Osteocyte (in vitro differentiated cells): ENCODE data around the gene ATP6V0C. TPM values are rescaled to one million over a fixed set of nuclear protein-coding genes. Genes with fewer than 3 reads are reported as not detected.

Experiments used
- DNase-seq: peaks from one replicate; pipeline ENCODE4 v3.0.0; 2021; ENCODE audit warnings: mixed read lengths; ENCODE audit not compliant: unreplicated experiment; ENCODE audit errors: extremely low spot score
- H3K27ac Mint-ChIP-seq: one replicate; pipeline ENCODE4 v1.8.0; 2021; ENCODE audit warnings: mild to moderate bottlenecking, mixed read lengths; ENCODE audit not compliant: unreplicated experiment
- H3K27me3 Mint-ChIP-seq: one replicate; pipeline ENCODE4 v1.8.0; 2021; ENCODE audit warnings: mixed read lengths; ENCODE audit not compliant: unreplicated experiment
- H3K36me3 Mint-ChIP-seq: one replicate; pipeline ENCODE4 v1.8.0; 2021; ENCODE audit warnings: mixed read lengths; ENCODE audit not compliant: unreplicated experiment
- H3K4me1 Mint-ChIP-seq: one replicate; pipeline ENCODE4 v1.8.0; 2021; ENCODE audit warnings: mixed read lengths; ENCODE audit not compliant: unreplicated experiment
- H3K4me3 Mint-ChIP-seq: one replicate; pipeline ENCODE4 v1.8.0; 2021; ENCODE audit warnings: mild to moderate bottlenecking, moderate library complexity, mixed read lengths; ENCODE audit not compliant: unreplicated experiment
- H3K9me3 Mint-ChIP-seq: one replicate; pipeline ENCODE4 v1.8.0; 2021; ENCODE audit warnings: mixed read lengths; ENCODE audit not compliant: unreplicated experiment
- total RNA-seq: library from RNA; stranded (reverse); gene quantifications from 2 replicates; pipeline ENCODE4 v1.2.1, GENCODE V29; 2021
- TF ChIP-seq, protein P1 (sequence below): fragments of 200-600 bp; sonication (generic); IDR thresholded peaks from 2 replicates; pipeline ENCODE4 v1.5.0; 2021; ENCODE audit warnings: antibody characterized with exemption, mild to moderate bottlenecking, moderate library complexity

ATP6V0C gene
- total RNA-seq, 1 donor from 2014 or later = 208 TPM

DNA sequence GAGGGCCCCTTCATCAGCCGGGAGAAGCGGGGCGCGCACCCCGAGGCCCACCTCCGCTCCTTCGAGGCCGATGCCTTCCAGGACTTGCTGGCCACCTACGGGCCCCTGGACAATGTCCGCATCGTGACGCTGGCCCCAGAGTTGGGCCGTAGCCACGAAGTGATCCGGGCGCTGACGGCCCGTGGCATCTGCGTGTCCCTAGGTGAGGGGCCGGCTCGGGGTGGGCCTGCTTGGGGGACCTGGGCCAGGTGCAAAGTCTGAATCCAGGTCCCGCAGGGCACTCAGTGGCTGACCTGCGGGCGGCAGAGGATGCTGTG is 14.0 kb downstream of the ATP6V0C start:
- Mint-ChIP-seq H3K9me3 (no peaks in the 10 kb centered on the region), H3K4me3 (no peak overlapping the region), H3K27me3 (no peaks in the 10 kb centered on the region), H3K36me3 (peaks cover 19% of the 10 kb centered on the region), H3K27ac (no peak overlapping the region), H3K4me1 (peaks cover 10% of the 10 kb centered on the region)
- TF ChIP-seq, protein P1, sequence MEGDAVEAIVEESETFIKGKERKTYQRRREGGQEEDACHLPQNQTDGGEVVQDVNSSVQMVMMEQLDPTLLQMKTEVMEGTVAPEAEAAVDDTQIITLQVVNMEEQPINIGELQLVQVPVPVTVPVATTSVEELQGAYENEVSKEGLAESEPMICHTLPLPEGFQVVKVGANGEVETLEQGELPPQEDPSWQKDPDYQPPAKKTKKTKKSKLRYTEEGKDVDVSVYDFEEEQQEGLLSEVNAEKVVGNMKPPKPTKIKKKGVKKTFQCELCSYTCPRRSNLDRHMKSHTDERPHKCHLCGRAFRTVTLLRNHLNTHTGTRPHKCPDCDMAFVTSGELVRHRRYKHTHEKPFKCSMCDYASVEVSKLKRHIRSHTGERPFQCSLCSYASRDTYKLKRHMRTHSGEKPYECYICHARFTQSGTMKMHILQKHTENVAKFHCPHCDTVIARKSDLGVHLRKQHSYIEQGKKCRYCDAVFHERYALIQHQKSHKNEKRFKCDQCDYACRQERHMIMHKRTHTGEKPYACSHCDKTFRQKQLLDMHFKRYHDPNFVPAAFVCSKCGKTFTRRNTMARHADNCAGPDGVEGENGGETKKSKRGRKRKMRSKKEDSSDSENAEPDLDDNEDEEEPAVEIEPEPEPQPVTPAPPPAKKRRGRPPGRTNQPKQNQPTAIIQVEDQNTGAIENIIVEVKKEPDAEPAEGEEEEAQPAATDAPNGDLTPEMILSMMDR = no peak
- DNase-seq = no peak

DNA sequence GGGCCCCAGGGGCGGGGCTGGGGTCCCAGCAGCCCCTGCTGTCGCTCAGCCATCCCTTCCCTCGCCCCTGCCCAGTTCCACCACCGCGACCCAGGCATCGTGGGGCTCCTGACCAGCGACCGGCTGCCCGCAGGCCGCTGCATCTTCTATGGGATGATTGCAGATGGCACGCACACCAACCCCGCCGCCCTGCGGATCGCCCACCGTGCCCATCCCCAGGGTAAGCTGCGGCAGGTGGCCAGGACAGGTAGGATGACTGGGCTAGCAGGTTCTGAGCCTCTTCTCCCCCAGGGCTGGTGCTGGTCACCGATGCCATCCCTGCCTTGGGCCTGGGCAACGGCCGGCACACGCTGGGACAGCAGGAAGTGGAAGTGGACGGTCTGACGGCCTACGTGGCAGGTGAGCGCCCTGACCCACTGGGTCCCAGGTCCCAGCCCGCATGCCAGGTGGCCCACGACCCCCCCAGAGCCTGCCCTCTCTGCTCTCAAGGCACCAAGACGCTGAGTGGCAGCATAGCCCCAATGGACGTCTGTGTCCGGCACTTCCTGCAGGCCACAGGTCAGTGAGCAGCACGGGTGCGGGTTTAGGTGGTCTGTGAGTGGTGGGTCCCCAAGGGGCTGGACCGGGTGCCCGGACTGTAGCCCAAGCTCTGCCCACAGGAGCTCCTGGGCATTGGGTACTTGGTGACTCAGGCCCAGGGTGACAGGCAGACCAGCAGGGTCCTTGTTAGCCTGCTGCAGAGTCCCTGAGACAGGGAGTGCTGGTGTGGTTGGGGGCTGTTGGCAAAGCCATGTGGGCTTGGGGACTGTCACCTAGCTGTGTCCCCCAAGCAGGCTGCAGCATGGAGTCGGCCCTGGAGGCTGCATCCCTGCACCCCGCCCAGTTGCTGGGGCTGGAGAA is 14.7 kb downstream of the ATP6V0C start:
- TF ChIP-seq, protein P1 = no peak
- peaks cover 13% of the 10 kb centered on the region for H3K4me1 Mint-ChIP-seq
- no peak for DNase-seq
- H3K27me3 Mint-ChIP-seq = no peaks in the 10 kb centered on the region
- no peak overlapping the region for H3K4me3 Mint-ChIP-seq
- no peaks in the 10 kb centered on the region for H3K9me3 Mint-ChIP-seq
- H3K36me3 Mint-ChIP-seq = peaks cover 19% of the 10 kb centered on the region
- no peak overlapping the region for H3K27ac Mint-ChIP-seq

DNA sequence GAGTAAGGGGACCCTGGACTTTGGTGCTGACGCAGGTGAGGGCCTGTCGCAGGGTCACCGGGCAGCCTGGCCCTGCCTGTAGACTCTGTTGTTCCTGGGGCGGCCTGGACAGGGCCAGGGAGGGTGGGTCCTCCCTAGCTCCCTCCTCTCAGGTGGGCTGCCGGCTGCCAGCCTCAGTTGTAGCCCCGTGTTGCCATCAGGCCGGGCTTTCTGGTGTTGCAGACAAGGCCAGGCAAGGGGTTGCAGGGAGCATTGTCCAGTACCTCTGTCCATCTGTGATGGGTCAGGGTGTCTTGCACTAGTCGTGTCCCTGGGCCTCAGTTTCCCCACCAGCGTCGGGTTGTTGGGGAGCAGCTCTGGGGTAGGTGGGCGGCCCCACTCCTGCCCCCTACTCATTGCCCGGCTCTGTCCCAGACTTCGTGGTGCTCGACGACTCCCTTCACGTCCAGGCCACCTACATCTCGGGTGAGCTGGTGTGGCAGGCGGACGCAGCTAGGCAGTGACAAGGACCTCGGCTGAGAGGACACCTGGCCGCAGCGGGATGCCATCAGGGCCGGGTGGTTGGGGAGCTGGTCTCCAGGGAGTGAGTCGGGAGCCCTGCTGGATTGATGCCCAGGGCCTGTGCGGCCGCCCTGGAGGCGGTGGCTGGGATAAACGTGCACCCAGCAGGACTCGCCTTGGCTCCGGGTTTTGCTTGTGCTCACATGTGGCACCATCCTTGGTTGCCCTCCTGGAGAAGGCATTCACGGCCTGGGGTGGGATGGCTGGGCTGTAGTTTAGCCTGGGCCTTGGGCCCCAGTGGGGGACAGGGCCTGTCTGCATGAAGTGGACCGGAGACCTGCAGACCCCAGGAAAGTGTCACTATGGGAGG is 15.5 kb downstream of the ATP6V0C start:
- Mint-ChIP-seq H3K4me1 (peaks cover 17% of the 10 kb centered on the region), H3K27me3 (no peaks in the 10 kb centered on the region), H3K36me3 (peaks cover 13% of the 10 kb centered on the region), H3K4me3 (no peak overlapping the region), H3K27ac (no peak overlapping the region), H3K9me3 (no peaks in the 10 kb centered on the region)
- no peak for DNase-seq
- TF ChIP-seq, protein P1 = no peak

DNA sequence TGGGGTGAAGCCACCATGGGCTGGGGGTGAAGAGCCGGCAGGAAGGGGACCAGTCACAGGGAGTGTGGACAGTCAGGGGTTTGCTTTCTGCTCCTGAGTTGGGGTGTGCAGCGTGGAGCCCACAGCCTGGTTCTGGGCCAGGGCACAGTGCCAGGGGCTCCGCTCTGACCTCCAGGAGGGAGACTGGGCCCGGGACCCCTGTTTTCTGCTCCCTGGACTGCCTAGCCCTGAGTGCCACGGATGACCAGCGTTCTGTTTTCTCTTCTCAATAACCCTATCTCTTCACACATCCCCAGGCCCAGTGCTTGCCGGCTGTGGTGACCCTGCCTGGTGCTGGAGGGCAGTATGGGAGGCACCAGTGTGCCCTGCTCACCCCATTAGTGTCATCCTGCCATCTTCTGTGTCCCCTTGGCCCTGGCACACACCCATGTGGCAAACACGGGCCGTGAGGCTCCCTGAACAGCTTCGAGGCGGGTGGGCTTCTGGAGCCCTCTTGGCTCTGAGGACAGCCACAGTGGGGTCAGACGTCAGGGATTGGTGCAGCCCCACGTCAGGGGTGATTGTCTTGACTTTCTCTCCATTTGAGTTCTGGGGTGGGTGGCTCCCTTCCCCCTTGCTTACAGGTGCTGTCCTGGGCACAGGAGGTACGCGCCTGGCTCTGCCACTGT is 16.3 kb downstream of the ATP6V0C start:
- H3K4me1 Mint-ChIP-seq = peaks cover 15% of the 10 kb centered on the region
- TF ChIP-seq, protein P1 = no peak
- H3K9me3 Mint-ChIP-seq = no peaks in the 10 kb centered on the region
- H3K27ac Mint-ChIP-seq = peak overlapping the region; percentile 27
- no peaks in the 10 kb centered on the region for H3K27me3 Mint-ChIP-seq
- H3K4me3 Mint-ChIP-seq = no peak overlapping the region
- no peak for DNase-seq
- H3K36me3 Mint-ChIP-seq = peaks cover 7% of the 10 kb centered on the region
